H1 (cell line): ENCODE data around the gene OXSR1. TPM values are rescaled to one million over a fixed set of nuclear protein-coding genes. Genes with fewer than 3 reads are reported as not detected.

ENCODE experiments used
- CTCF ChIA-PET: fragments of 300-600 bp; sonication (Branson Sonifier 250); formaldehyde crosslinking; loops from one replicate; lab custom pipeline; 2021; ENCODE audit not compliant: partially characterized antibody; lab: Charles Lee
- POLR2A ChIA-PET: fragments of 300-600 bp; sonication (Branson Sonifier 250); formaldehyde crosslinking; loops from one replicate; lab custom pipeline; 2021; ENCODE audit warnings: inconsistent platforms; ENCODE audit not compliant: partially characterized antibody; lab: Charles Lee
- DNase-seq, 2 experiments: peaks; one replicate each; pipeline versions ENCODE4 v3.0.0 to v3.0.0-alpha.2; 2010 to 2022; ENCODE audit warnings: low spot score in 2 of 2, low read depth in 1 of 2, mixed read lengths in 1 of 2
- FAIRE-seq: peaks from 2 replicates; lab custom pipeline; 2011; peaks lifted over from hg19 to GRCh38; lab: Jason Lieb, UNC
- H2AFZ ChIP-seq: 2 replicates; pipeline ENCODE4 v1.8.1; 2012; ENCODE audit warnings: low read length, inconsistent platforms
- H2AK5ac ChIP-seq: 2 replicates; pipeline ENCODE4 v1.6.1; 2013; ENCODE audit warnings: low read depth, low read length
- H2BK120ac ChIP-seq: replicated peaks from 2 replicates; pipeline ENCODE3; 2013; ENCODE audit warnings: low read depth, low read length, inconsistent platforms
- H2BK12ac ChIP-seq: 2 replicates; pipeline ENCODE4 v1.6.1; 2013; ENCODE audit warnings: low read depth, low read length
- H2BK15ac ChIP-seq: 2 replicates; pipeline ENCODE4 v1.6.1; 2013; ENCODE audit warnings: low read length
- H2BK20ac ChIP-seq: 2 replicates; pipeline ENCODE4 v1.6.1; 2013; ENCODE audit warnings: low read length
- H2BK5ac ChIP-seq: 2 replicates; pipeline ENCODE4 v1.6.1; 2013; ENCODE audit warnings: low read depth, low read length
- H3K14ac ChIP-seq: 2 replicates; pipeline ENCODE4 v1.6.1; 2013; ENCODE audit warnings: inconsistent platforms; ENCODE audit not compliant: insufficient read length
- H3K18ac ChIP-seq: 2 replicates; pipeline ENCODE4 v1.6.1; 2013; ENCODE audit warnings: low read length; ENCODE audit errors: extremely low read depth
- H3K23ac ChIP-seq: 2 replicates; pipeline ENCODE4 v1.6.1; 2013; ENCODE audit warnings: inconsistent platforms; ENCODE audit not compliant: insufficient read length
- H3K23me2 ChIP-seq: 2 replicates; pipeline ENCODE4 v1.6.1; 2013; ENCODE audit warnings: low read depth, low read length
- H3K27ac ChIP-seq: 2 replicates; pipeline ENCODE4 v1.6.1; 2011; ENCODE audit warnings: low read depth, low read length, inconsistent platforms
- H3K27me3 ChIP-seq, 4 experiments: replicated peaks in 1 of 4; 1 replicate in 1 of 4; 2 replicates in 3 of 4; pipeline versions ENCODE4 v1.6.1 to v1.8.1; 2011 to 2013; ENCODE audit warnings: low read length in 3 of 4, mild to moderate bottlenecking in 3 of 4, inconsistent platforms in 2 of 4, mixed read lengths in 2 of 4, moderate library complexity in 1 of 4; ENCODE audit not compliant: control insufficient read depth in 3 of 4, insufficient read depth in 3 of 4; ENCODE audit errors: extremely low read depth in 1 of 4
- H3K36me3 ChIP-seq, 4 experiments: 2 replicates each; pipeline versions ENCODE4 v1.6.1 to v1.8.1; 2011 to 2013; ENCODE audit warnings: mild to moderate bottlenecking in 4 of 4, low read length in 3 of 4, moderate library complexity in 2 of 4, control low read depth in 1 of 4, inconsistent platforms in 1 of 4; ENCODE audit not compliant: insufficient read depth in 4 of 4, control insufficient read depth in 2 of 4
- H3K4ac ChIP-seq: replicated peaks from 2 replicates; pipeline ENCODE3; 2013; ENCODE audit warnings: low read length, low read depth, mixed read lengths, inconsistent platforms; ENCODE audit not compliant: insufficient read length
- H3K4me1 ChIP-seq, 4 experiments: replicated peaks in 1 of 4; 1 replicate in 1 of 4; 2 replicates in 3 of 4; pipeline versions ENCODE4 v1.6.1 to v1.8.1; 2011 to 2013; ENCODE audit warnings: low read length in 3 of 4, inconsistent platforms in 2 of 4, mixed read lengths in 1 of 4; ENCODE audit not compliant: insufficient read depth in 4 of 4, control insufficient read depth in 3 of 4
- H3K4me2 ChIP-seq, 2 experiments: 2 replicates each; pipeline versions ENCODE4 v1.6.1 to v1.8.1; 2011 to 2013; ENCODE audit warnings: low read depth in 2 of 2, low read length in 2 of 2, control low read depth in 1 of 2, inconsistent platforms in 1 of 2, mild to moderate bottlenecking in 1 of 2; ENCODE audit not compliant: insufficient read depth in 1 of 2
- H3K4me3 ChIP-seq, 4 experiments: fragments of 200-600, 300-600 bp in 1 of 4; sonication (generic), shearing (Covaris generic), sonication (Bioruptor Twin) in 1 of 4; 2 replicates each; pipeline versions ENCODE4 v1.5.1 to v1.8.1; 2011 to 2016; ENCODE audit warnings: low read length in 4 of 4, low read depth in 3 of 4, control low read depth in 2 of 4, inconsistent platforms in 2 of 4, mild to moderate bottlenecking in 2 of 4, mixed read lengths in 1 of 4, moderate library complexity in 1 of 4; ENCODE audit not compliant: insufficient read depth in 2 of 4; ENCODE audit errors: extremely low read depth in 1 of 4
- H3K56ac ChIP-seq: replicated peaks from 2 replicates; pipeline ENCODE3; 2013; ENCODE audit warnings: low read depth, mild to moderate bottlenecking, mixed read lengths, low read length, inconsistent platforms; ENCODE audit not compliant: insufficient read length
- H3K79me1 ChIP-seq: 2 replicates; pipeline ENCODE4 v1.6.1; 2013; ENCODE audit warnings: low read depth, low read length, control low read depth
- H3K79me2 ChIP-seq, 2 experiments: 2 replicates each; pipeline versions ENCODE4 v1.6.1 to v1.8.1; 2012 to 2013; ENCODE audit warnings: low read length in 2 of 2, mild to moderate bottlenecking in 2 of 2, inconsistent platforms in 1 of 2; ENCODE audit not compliant: insufficient read depth in 2 of 2, control insufficient read depth in 1 of 2
- H3K9ac ChIP-seq, 4 experiments: replicated peaks in 1 of 4; 1 replicate in 1 of 4; 2 replicates in 3 of 4; pipeline versions ENCODE4 v1.6.1 to v1.8.1; 2011 to 2013; ENCODE audit warnings: low read depth in 3 of 4, low read length in 3 of 4, control low read depth in 2 of 4, mild to moderate bottlenecking in 2 of 4, moderate library complexity in 2 of 4, inconsistent platforms in 1 of 4; ENCODE audit errors: extremely low read depth in 1 of 4
- H3K9me3 ChIP-seq, 2 experiments: 2 replicates each; pipeline versions ENCODE4 v1.6.1 to v1.8.1; 2012 to 2013; ENCODE audit warnings: mild to moderate bottlenecking in 2 of 2, moderate library complexity in 2 of 2, control low read depth in 1 of 2, inconsistent platforms in 1 of 2, low read depth in 1 of 2, low read length in 1 of 2, mixed read lengths in 1 of 2; ENCODE audit not compliant: insufficient read depth in 2 of 2
- H4K20me1 ChIP-seq, 2 experiments: replicated peaks in 1 of 2; 2 replicates each; pipeline versions ENCODE3 to v1.8.1; 2011 to 2013; ENCODE audit warnings: inconsistent platforms in 2 of 2, low read length in 2 of 2, mild to moderate bottlenecking in 1 of 2; ENCODE audit not compliant: insufficient read depth in 2 of 2, control insufficient read depth in 1 of 2
- H4K5ac ChIP-seq: 2 replicates; pipeline ENCODE4 v1.6.1; 2013; ENCODE audit warnings: low read length, low read depth, mixed read lengths, inconsistent platforms; ENCODE audit not compliant: insufficient read length
- H4K8ac ChIP-seq: 2 replicates; pipeline ENCODE4 v1.8.0; 2013; ENCODE audit warnings: mild to moderate bottlenecking, moderate library complexity, low read length, inconsistent platforms; ENCODE audit not compliant: insufficient read depth; ENCODE audit errors: extremely low read depth
- H4K91ac ChIP-seq: replicated peaks from 2 replicates; pipeline ENCODE3; 2013; ENCODE audit warnings: low read length, mixed read lengths, inconsistent platforms; ENCODE audit not compliant: insufficient read length
- EP300 ChIP-seq, 2 experiments: IDR thresholded peaks; 1 replicate in 1 of 2; 2 replicates in 1 of 2; pipeline ENCODE4 v1.6.1; 2011 to 2012; ENCODE audit warnings: low read depth in 2 of 2, low read length in 2 of 2, mild to moderate bottlenecking in 2 of 2, borderline replicate concordance in 1 of 2, inconsistent platforms in 1 of 2, moderate library complexity in 1 of 2
- WGBS, 2 experiments: shearing (Covaris generic) in 1 of 2; methylation state at CpG; one replicate each; pipeline versions ENCODE4 v1.1.6 to v1.1.7; 2013 to 2015; ENCODE audit warnings: low lambda C conversion rate in 2 of 2, mixed read lengths in 2 of 2, inconsistent platforms in 1 of 2, low coverage in 1 of 2, missing lambda C conversion rate in 1 of 2; ENCODE audit not compliant: insufficient replicate concordance in 2 of 2, insufficient coverage in 1 of 2, insufficient read length in 1 of 2; ENCODE audit errors: extremely low coverage in 1 of 2, missing lambda C conversion rate in 1 of 2; 5-methylcytosine and 5-hydroxymethylcytosine counted together
- polyA plus RNA-seq, 7 experiments: library from polyadenylated mRNA; depleted of rRNA in 3 of 7; stranded (reverse) in 5 of 7; unstranded in 2 of 7; fragments of >200 nt in 5 of 7; fragments of 200-250 nt in 2 of 7; gene quantifications; 1 replicate in 5 of 7; 2 replicates in 1 of 7; 4 replicates in 1 of 7; pipeline versions ENCODE4 v1.2.1 to v1.2.3, GENCODE V29; 2011 to 2013; ENCODE audit warnings: missing spikeins in 2 of 7, mixed read lengths in 2 of 7
- total RNA-seq: library from RNA; stranded (reverse); fragmentation: NEBNext Ultra II Directional; extraction: Animal tissue kit (Norgen Biotek cat#: 25700); gene quantifications from 2 replicates; pipeline ENCODE4 v1.2.1, GENCODE V29; 2021

The OXSR1 gene
- total and polyA plus RNA-seq, 2 of the 8 experiments (the other 6 are each of a cell fraction or from before 2014, with no cell fraction given), result 25.1 to 47.0 TPM

GRCh38 chr3:38168151-38169026 lies 3.1 kb downstream of the OXSR1 start:
- Histone ChIP-seq H4K5ac (no peak overlapping the region), H3K4ac (no peak overlapping the region), H3K56ac (no peak overlapping the region), H3K27me3 (no peaks in the 10 kb centered on the region), H2BK12ac (no peak overlapping the region), H3K18ac (no peak overlapping the region), H3K4me1 (peaks cover 0 to 2% (median 2%) of the 10 kb centered on the region in 4 experiments; a peak in 4 of 7 replicates), H3K4me2 (no peak overlapping the region), H3K23ac (no peak overlapping the region), H4K8ac (no peak overlapping the region), H2BK120ac (no peak overlapping the region), H3K36me3 (no peaks in the 10 kb centered on the region), H2BK15ac (no peak overlapping the region), H3K27ac (no peak overlapping the region), H2BK20ac (no peak overlapping the region), H2AFZ (no peak overlapping the region), H3K79me1 (no peaks in the 10 kb centered on the region; the same call in 1 of the 2 replicates), H3K4me3 (no peak overlapping the region), H3K79me2 (peaks cover 18 to 74% of the 10 kb centered on the region in 2 experiments), H3K9ac (no peak overlapping the region), H3K23me2 (peaks cover 14% of the 10 kb centered on the region; the same call in 1 of the 2 replicates), H4K91ac (no peak overlapping the region), H2BK5ac (no peak overlapping the region), H4K20me1 (peaks cover 7 to 8% of the 10 kb centered on the region in 2 experiments), H3K9me3 (no peaks in the 10 kb centered on the region), H2AK5ac (no peak overlapping the region), H3K14ac (no peak overlapping the region)
- no peak for TF ChIP-seq EP300 (IDR thresholded peaks at IDR 0.05; ENCODE audit: borderline replicate concordance in 1 of 2, low read depth in 2 of 2, low read length in 2 of 2)
- 91% methylated on average over 4 of the region's 4 CpGs; no CpG with 5 or more reads in 1 of the 2 experiments for WGBS, 2 experiments
- DNase-seq, result no peak
- CTCF ChIA-PET, result no interaction called here
- FAIRE-seq, result no peak
- POLR2A ChIA-PET, result interaction anchor here (1.0 kb wide), 1 partner anchor 31 kb away, joined by 3 read pairs; the partner anchor contains the start of gene ACAA1
